GM23338 (cell line): Measurements from ENCODE around the gene AKT2. TPM values are rescaled to one million over a fixed set of nuclear protein-coding genes. Genes with fewer than 3 reads are reported as not detected.

Experiments used
- ATAC-seq: fragments of 200-7000 bp; cut with Tn5 transposase; 3 replicates; pipeline ENCODE4 v1.9.1; 2020
- DNase-seq: peaks from one replicate; pipeline ENCODE4 v3.0.0-alpha.2; 2015; ENCODE audit warnings: low spot score
- H2AFZ ChIP-seq: fragments of 200-600 bp; sonication (generic); 2 replicates; pipeline ENCODE4 v1.8.0; 2016; ENCODE audit warnings: antibody characterized with exemption, mild to moderate bottlenecking, moderate library complexity
- H3F3A ChIP-seq: fragments of 200-600 bp; sonication (generic); replicated peaks from 2 replicates; pipeline ENCODE4 v1.8.0; 2017; ENCODE audit warnings: antibody characterized with exemption, mixed run types, low read depth
- H3K27ac ChIP-seq: fragments of 200-600 bp; sonication (generic); 2 replicates; pipeline ENCODE4 v1.6.1; 2016; ENCODE audit warnings: low read depth
- H3K27me3 ChIP-seq: fragments of 200-600 bp; sonication (generic); 2 replicates; pipeline ENCODE4 v1.8.0; 2016; ENCODE audit warnings: mild to moderate bottlenecking, mixed run types, moderate library complexity; ENCODE audit not compliant: insufficient read depth
- H3K36me3 ChIP-seq: fragments of 200-600 bp; sonication (generic); 2 replicates; pipeline ENCODE4 v1.8.0; 2016; ENCODE audit warnings: mild to moderate bottlenecking; ENCODE audit not compliant: insufficient read depth
- H3K4me1 ChIP-seq: fragments of 200-600 bp; sonication (generic); 2 replicates; pipeline ENCODE4 v1.8.0; 2016; ENCODE audit warnings: mild to moderate bottlenecking, moderate library complexity; ENCODE audit not compliant: insufficient read depth
- H3K4me2 ChIP-seq: fragments of 200-600 bp; sonication (generic); 2 replicates; pipeline ENCODE4 v1.7.1; 2017; ENCODE audit warnings: mixed run types
- H3K4me3 ChIP-seq: fragments of 200-600 bp; sonication (generic); 2 replicates; pipeline ENCODE4 v1.6.1; 2016; ENCODE audit warnings: mixed run types
- H3K79me2 ChIP-seq: fragments of 200-600 bp; sonication (generic); replicated peaks from 2 replicates; pipeline ENCODE4 v1.8.0; 2017; ENCODE audit warnings: mild to moderate bottlenecking; ENCODE audit not compliant: insufficient read depth
- H3K9me2 ChIP-seq: fragments of 200-600 bp; sonication (generic); 2 replicates; pipeline ENCODE4 v1.8.0; 2017; ENCODE audit not compliant: insufficient read depth
- H4K20me1 ChIP-seq: fragments of 200-600 bp; sonication (generic); replicated peaks from 2 replicates; pipeline ENCODE4 v1.8.0; 2017; ENCODE audit warnings: mild to moderate bottlenecking; ENCODE audit not compliant: insufficient read depth
- H3K27ac Mint-ChIP-seq: 2 replicates; pipeline ENCODE4 v1.8.0; 2020; ENCODE audit warnings: inconsistent platforms, mild to moderate bottlenecking, moderate library complexity, mixed read lengths
- H3K27me3 Mint-ChIP-seq: 3 replicates; pipeline ENCODE4 v1.8.0; 2022; ENCODE audit warnings: low read depth, mild to moderate bottlenecking, moderate library complexity, mixed read lengths, inconsistent platforms; ENCODE audit not compliant: insufficient read depth, poor library complexity
- H3K36me3 Mint-ChIP-seq: 3 replicates; pipeline ENCODE4 v1.8.0; 2021; ENCODE audit warnings: low read depth, mild to moderate bottlenecking, inconsistent platforms, moderate library complexity, mixed read lengths
- H3K4me1 Mint-ChIP-seq: 3 replicates; pipeline ENCODE4 v1.8.0; 2020; ENCODE audit warnings: mild to moderate bottlenecking, inconsistent platforms, mixed read lengths
- H3K4me3 Mint-ChIP-seq: 3 replicates; pipeline ENCODE4 v1.8.0; 2021; ENCODE audit warnings: moderate library complexity, mild to moderate bottlenecking, inconsistent platforms, mixed read lengths
- H3K9me3 Mint-ChIP-seq: 3 replicates; pipeline ENCODE4 v1.8.0; 2020; ENCODE audit warnings: moderate library complexity, mild to moderate bottlenecking, inconsistent platforms, mixed read lengths
- CREB1 ChIP-seq: fragments of 250-450 bp; sonication (Bioruptor Pico); IDR thresholded peaks from 2 replicates; pipeline ENCODE4 v1.5.0; 2020; ENCODE audit warnings: low read depth, mild to moderate bottlenecking, moderate library complexity
- CTCF ChIP-seq, 2 experiments: fragments of 200-600 bp in 1 of 2; sonication (generic) in 1 of 2; conservative IDR thresholded peaks; 2 replicates each; pipeline versions ENCODE4 v1.5.1 to v1.6.1; 2016 to 2017; ENCODE audit warnings: antibody characterized with exemption in 2 of 2, low read depth in 2 of 2, mild to moderate bottlenecking in 2 of 2, moderate library complexity in 1 of 2
- ETS1 ChIP-seq: IDR thresholded peaks from 2 replicates; pipeline ENCODE4 v1.6.1; 2016; ENCODE audit warnings: antibody characterized with exemption
- EZH2 ChIP-seq: fragments of 200-600 bp; sonication (generic); IDR thresholded peaks from one replicate; pipeline ENCODE4 v1.8.0; 2017; ENCODE audit warnings: antibody characterized with exemption, mild to moderate bottlenecking, low read depth; ENCODE audit not compliant: unreplicated experiment
- EZH2phosphoT487 ChIP-seq: fragments of 200-600 bp; sonication (generic); IDR thresholded peaks from one replicate; pipeline ENCODE4 v1.8.1; 2018; ENCODE audit warnings: antibody characterized with exemption; ENCODE audit not compliant: unreplicated experiment
- JUNB ChIP-seq: IDR thresholded peaks from one replicate; pipeline ENCODE4 v1.6.1; 2016; ENCODE audit warnings: antibody characterized with exemption; ENCODE audit not compliant: unreplicated experiment
- NANOG ChIP-seq: IDR thresholded peaks from 2 replicates; pipeline ENCODE4 v1.6.1; 2016; ENCODE audit warnings: antibody characterized with exemption, borderline replicate concordance
- POLR2AphosphoS5 ChIP-seq: IDR thresholded peaks from 2 replicates; pipeline ENCODE4 v1.6.1; 2016; ENCODE audit warnings: antibody characterized with exemption, low read depth
- REST ChIP-seq: IDR thresholded peaks from one replicate; pipeline ENCODE4 v1.6.1; 2018; ENCODE audit warnings: antibody characterized with exemption; ENCODE audit not compliant: unreplicated experiment
- STAT1 ChIP-seq: IDR thresholded peaks from one replicate; pipeline ENCODE4 v1.6.1; 2016; ENCODE audit warnings: antibody characterized with exemption; ENCODE audit not compliant: unreplicated experiment
- ZNF114 ChIP-seq: fragments of 250-450 bp; sonication (Bioruptor Pico); IDR thresholded peaks from 2 replicates; pipeline ENCODE4 v1.5.0; 2020; ENCODE audit warnings: mild to moderate bottlenecking, moderate library complexity
- ZNF331 ChIP-seq: fragments of 250-450 bp; sonication (Bioruptor Pico); IDR thresholded peaks from 2 replicates; pipeline ENCODE4 v1.5.0; 2020; ENCODE audit warnings: low read depth, mild to moderate bottlenecking, moderate library complexity
- ZNF462 ChIP-seq: fragments of 250-450 bp; sonication (Bioruptor Pico); IDR thresholded peaks from 2 replicates; pipeline ENCODE4 v1.5.0; 2020; ENCODE audit warnings: mild to moderate bottlenecking, moderate library complexity
- polyA plus RNA-seq: library from polyadenylated mRNA; unstranded; fragments of >200 nt; fragmentation: Nextera tagmentation; extraction: Ambion mirVana; gene quantifications from 2 replicates; pipeline ENCODE4 v1.2.1, GENCODE V29; 2016
- total RNA-seq: library from RNA; depleted of rRNA; stranded (reverse); fragments of >200 nt; shearing (Covaris generic); gene quantifications from 2 replicates; pipeline ENCODE4 v1.2.3, GENCODE V29; 2014

Gene AKT2
- total and polyA plus RNA-seq, 2 experiments from 2014 or later: 17.6 to 123 TPM

GRCh38 chr19:40314656-40315055 is 29.5 kb upstream of the AKT2 start:
- H3K27me3 Mint-ChIP-seq: peaks cover 2% of the 10 kb centered on the region
- H3K9me2 ChIP-seq: no peaks in the 10 kb centered on the region
- H2AFZ ChIP-seq: no peak overlapping the region
- no peaks in the 10 kb centered on the region for H3K4me1 ChIP-seq
- no peak overlapping the region for H3K27ac ChIP-seq
- no peaks in the 10 kb centered on the region for H3F3A ChIP-seq
- H3K79me2 ChIP-seq: no peaks in the 10 kb centered on the region
- H3K4me2 ChIP-seq: no peak overlapping the region
- no peaks in the 10 kb centered on the region for H3K27me3 ChIP-seq
- H3K36me3 Mint-ChIP-seq: peaks cover 3% of the 10 kb centered on the region; the same call in 1 of the 3 replicates
- no peak overlapping the region for H3K27ac Mint-ChIP-seq
- H3K4me3 Mint-ChIP-seq: no peak overlapping the region
- no peaks in the 10 kb centered on the region for H3K9me3 Mint-ChIP-seq
- ATAC-seq (no peak), DNase-seq (no peak)
- H4K20me1 ChIP-seq: no peaks in the 10 kb centered on the region; the same call in 1 of the 2 replicates
- peaks cover 5% of the 10 kb centered on the region; the same call in 1 of the 3 replicates for H3K4me1 Mint-ChIP-seq
- no peak overlapping the region for H3K4me3 ChIP-seq
- TF ChIP-seq ETS1 (no peak), JUNB (no peak), EZH2 (no peak), ZNF331 (CRISPR knock-in tag) (no peak), NANOG (no peak), STAT1 (no peak), POLR2AphosphoS5 (no peak), ZNF462 (CRISPR knock-in tag) (no peak), EZH2phosphoT487 (no peak), REST (no peak), CREB1 (no peak), CTCF (conservative IDR thresholded peaks at IDR 0.05; ENCODE audit: low read depth in 2 of 2) (no peak), ZNF114 (CRISPR knock-in tag) (no peak)
- no peaks in the 10 kb centered on the region for H3K36me3 ChIP-seq
